Activated CD4-positive, alpha-beta T cell treated with anti-CD3 and anti-CD28 coated beads, Interleukin-2, amount 10 ng/mL, durations not matched to agents 24 days and 14 days (primary cell): Measurements from ENCODE around the gene ARHGEF12. TPM values are rescaled to one million over a fixed set of nuclear protein-coding genes. Genes with fewer than 3 reads are reported as not detected.

Experiments
- total RNA-seq: library from RNA; stranded (reverse); gene quantifications from 2 replicates; pipeline ENCODE4 v1.2.3, GENCODE V29; 2022

Gene ARHGEF12
- total RNA-seq, 1 donor from 2014 or later = 20.3 TPM

Other genes starting within 250 kb of the ARHGEF12 start
- not detected in 2 replicates for gene TRIM29, start 198.3 kb upstream of the ARHGEF12 start, total RNA-seq
- gene OAF, start 125.4 kb upstream of the ARHGEF12 start, total RNA-seq = 2.3 and 3.2 TPM in 2 replicates
- gene POU2F3, start 96.3 kb upstream of the ARHGEF12 start, total RNA-seq = 0.14 TPM in 1 of 2 replicates, not detected in the other
- gene TLCD5, start 11.1 kb upstream of the ARHGEF12 start, total RNA-seq = 0.76 and 1.2 TPM in 2 replicates
- gene GRIK4, start 175.3 kb downstream of the ARHGEF12 start, total RNA-seq = 0.02 and 0.09 TPM in 2 replicates